Neural cell (in vitro differentiated cells): ENCODE measurements around the gene NHS. TPM values are rescaled to one million over a fixed set of nuclear protein-coding genes. Genes with fewer than 3 reads are reported as not detected.

Source experiments
- H2AFZ ChIP-seq: fragments of 200-600, 300-800 bp; sonication (generic), shearing (Covaris generic); 2 replicates; pipeline ENCODE4 v1.6.0; 2014; ENCODE audit warnings: low read depth, mild to moderate bottlenecking, antibody characterized with exemption, low read length, moderate library complexity
- H3F3A ChIP-seq: fragments of 200-600 bp; shearing (Covaris generic); 2 replicates; pipeline ENCODE4 v1.6.1; 2016; ENCODE audit warnings: mild to moderate bottlenecking, moderate library complexity, mixed read lengths, antibody characterized with exemption, low read length; ENCODE audit not compliant: insufficient read depth, poor library complexity, severe bottlenecking
- H3K27ac ChIP-seq: fragments of 200-600, 300-800 bp; sonication (generic), shearing (Covaris generic); 2 replicates; pipeline ENCODE4 v1.5.1; 2014; ENCODE audit warnings: mild to moderate bottlenecking, low read length, moderate library complexity
- H3K27me3 ChIP-seq: fragments of 300-800, 200-600 bp; sonication (generic), shearing (Covaris generic); 2 replicates; pipeline ENCODE4 v1.6.0; 2014; ENCODE audit warnings: mild to moderate bottlenecking, low read depth, low read length, moderate library complexity; ENCODE audit not compliant: insufficient read depth
- H3K36me3 ChIP-seq: fragments of 300-800, 200-600 bp; sonication (generic), shearing (Covaris generic); 2 replicates; pipeline ENCODE4 v1.5.1; 2014; ENCODE audit warnings: mild to moderate bottlenecking, antibody characterized with exemption, low read length, moderate library complexity; ENCODE audit not compliant: insufficient read depth
- H3K4me2 ChIP-seq: fragments of 300-800, 200-600 bp; sonication (generic), shearing (Covaris generic); 2 replicates; pipeline ENCODE4 v1.6.0; 2014; ENCODE audit warnings: mild to moderate bottlenecking, low read length
- H3K4me3 ChIP-seq: fragments of 300-800, 200-600 bp; sonication (generic), shearing (Covaris generic); 2 replicates; pipeline ENCODE4 v1.5.1; 2014; ENCODE audit warnings: mild to moderate bottlenecking, low read length, moderate library complexity
- H3K79me2 ChIP-seq: fragments of 200-600 bp; shearing (Covaris generic); replicated peaks from 2 replicates; pipeline ENCODE4 v1.6.0; 2014; ENCODE audit warnings: mild to moderate bottlenecking, low read length, moderate library complexity; ENCODE audit not compliant: insufficient read depth
- H3K9ac ChIP-seq: fragments of 300-800, 200-600 bp; sonication (generic), shearing (Covaris generic); 2 replicates; pipeline ENCODE4 v1.6.1; 2016; ENCODE audit warnings: mild to moderate bottlenecking, low read length, mixed read lengths
- H3K9me2 ChIP-seq: fragments of 200-600 bp; shearing (Covaris generic); 2 replicates; pipeline ENCODE4 v1.6.1; 2016; ENCODE audit warnings: mild to moderate bottlenecking, low read length, mixed read lengths; ENCODE audit not compliant: insufficient read depth
- H3K9me3 ChIP-seq: fragments of 200-600, 300-800 bp; sonication (generic), shearing (Covaris generic); 2 replicates; pipeline ENCODE4 v1.6.1; 2016; ENCODE audit warnings: mild to moderate bottlenecking, mixed run types, low read length, moderate library complexity, mixed read lengths
- H4K20me1 ChIP-seq: fragments of 200-600 bp; shearing (Covaris generic); 2 replicates; pipeline ENCODE4 v1.6.1; 2016; ENCODE audit warnings: mild to moderate bottlenecking, mixed run types; ENCODE audit not compliant: insufficient read depth
- CTCF ChIP-seq: fragments of 450-650 bp; IDR thresholded peaks from 2 replicates; pipeline ENCODE4 v1.5.1; 2014; ENCODE audit warnings: antibody characterized with exemption, mild to moderate bottlenecking, moderate library complexity; ENCODE audit not compliant: poor library complexity, severe bottlenecking
- EP300 ChIP-seq: fragments of 450-650 bp; conservative IDR thresholded peaks from 2 replicates; pipeline ENCODE4 v1.6.1; 2014; ENCODE audit warnings: antibody characterized with exemption, mild to moderate bottlenecking, moderate library complexity; ENCODE audit not compliant: poor library complexity, severe bottlenecking
- EZH2 ChIP-seq: fragments of 200-600, 300-800 bp; shearing (Covaris generic), sonication (generic); IDR thresholded peaks from 2 replicates; pipeline ENCODE4 v1.6.1; 2014; ENCODE audit warnings: antibody characterized with exemption, low read length, borderline replicate concordance, mild to moderate bottlenecking; ENCODE audit not compliant: insufficient read depth, poor library complexity, severe bottlenecking
- MXI1 ChIP-seq: fragments of 450-650 bp; conservative IDR thresholded peaks from 2 replicates; pipeline ENCODE4 v1.6.1; 2014; ENCODE audit warnings: antibody characterized with exemption, mild to moderate bottlenecking; ENCODE audit not compliant: poor library complexity, severe bottlenecking
- POLR2AphosphoS5 ChIP-seq: IDR thresholded peaks from 2 replicates; pipeline ENCODE4 v1.6.1; 2012
- RAD21 ChIP-seq: fragments of 450-650 bp; conservative IDR thresholded peaks from 2 replicates; pipeline ENCODE4 v1.6.1; 2014; ENCODE audit warnings: antibody characterized with exemption, mild to moderate bottlenecking, moderate library complexity
- REST ChIP-seq: IDR thresholded peaks from 2 replicates; pipeline ENCODE4 v1.6.1; 2012; ENCODE audit warnings: borderline replicate concordance
- SMC3 ChIP-seq: fragments of 450-650 bp; conservative IDR thresholded peaks from 2 replicates; pipeline ENCODE4 v1.6.1; 2014; ENCODE audit warnings: antibody characterized with exemption, mild to moderate bottlenecking, moderate library complexity; ENCODE audit not compliant: poor library complexity
- TAF1 ChIP-seq: IDR thresholded peaks from 2 replicates; pipeline ENCODE4 v1.6.1; 2012; ENCODE audit warnings: low read depth
- polyA plus RNA-seq: library from polyadenylated mRNA; depleted of rRNA; stranded (reverse); fragments of >200 nt; gene quantifications from 2 replicates; pipeline ENCODE4 v1.2.3, GENCODE V29; 2014

NHS gene
- polyA plus RNA-seq, 1 donor from 2014 or later = 1.9 TPM

- TF ChIP-seq EZH2 (no peak), TAF1 (no peak), SMC3 (no peak), REST (no peak), MXI1 (no peak), CTCF (no peak), EP300 (no peak), RAD21 (no peak), POLR2AphosphoS5 (no peak)
- Histone ChIP-seq H3K9me2 (no peaks in the 10 kb centered on the region), H3K27ac (no peak overlapping the region), H2AFZ (no peak overlapping the region), H4K20me1 (no peaks in the 10 kb centered on the region), H3K9ac (no peak overlapping the region), H3K4me3 (no peak overlapping the region), H3K27me3 (no peaks in the 10 kb centered on the region), H3K79me2 (no peaks in the 10 kb centered on the region), H3K9me3 (no peaks in the 10 kb centered on the region), H3K36me3 (no peaks in the 10 kb centered on the region), H3K4me2 (no peak overlapping the region), H3F3A (no peaks in the 10 kb centered on the region)
These were observed 216.7 kb downstream of the NHS start for GRCh38 chrX:17591741-17592110.

GRCh38 chrX:17592117-17592516 is 217.1 kb downstream of the NHS start:
- H3K27ac ChIP-seq = no peak overlapping the region
- H3K9me2 ChIP-seq = no peaks in the 10 kb centered on the region
- no peaks in the 10 kb centered on the region for H3K9me3 ChIP-seq
- no peaks in the 10 kb centered on the region for H3K27me3 ChIP-seq
- H3K36me3 ChIP-seq = no peaks in the 10 kb centered on the region
- no peak overlapping the region for H3K9ac ChIP-seq
- H3K4me3 ChIP-seq = no peak overlapping the region
- no peak overlapping the region for H2AFZ ChIP-seq
- no peaks in the 10 kb centered on the region for H4K20me1 ChIP-seq
- H3F3A ChIP-seq = no peaks in the 10 kb centered on the region
- no peak for TF ChIP-seq MXI1
- TF ChIP-seq EP300 = no peak
- TF ChIP-seq POLR2AphosphoS5 = no peak
- no peak for TF ChIP-seq RAD21
- TF ChIP-seq CTCF = no peak
- no peak for TF ChIP-seq TAF1
- no peaks in the 10 kb centered on the region for H3K79me2 ChIP-seq
- H3K4me2 ChIP-seq = no peak overlapping the region
